Heart left ventricle (tissue), 16 donors: Measurements from ENCODE around the gene CEBPA. TPM values are rescaled to one million over a fixed set of nuclear protein-coding genes. Genes with fewer than 3 reads are reported as not detected.
A peak's percentile ranks its signal among the peaks of the same experiment; 100 is the strongest.

Experiments used
- ATAC-seq, 4 donors: fragments of 200-7000 bp; cut with Tn5 transposase; one replicate each; pipeline ENCODE4 v1.9.1; 2020 to 2022; ENCODE audit warnings: moderate library complexity in 4 of 4, mild to moderate bottlenecking in 3 of 4, moderate number of reproducible peaks in 1 of 4
- DNase-seq, 5 donors: peaks; one replicate each; pipeline ENCODE4 v3.0.0-alpha.2; 2020
- H3K27ac ChIP-seq, 12 donors: fragments of 200-600 bp; sonication (generic) in 4 of 12; one replicate each; pipeline versions ENCODE4 v1.5.0 to v1.8.0; 2016 to 2022; ENCODE audit warnings: mild to moderate bottlenecking in 2 of 12
- H3K27me3 ChIP-seq, 9 donors: fragments of 200-600 bp; sonication (generic) in 2 of 9; one replicate each; pipeline versions ENCODE4 v1.5.1 to v1.8.0; 2016 to 2022; ENCODE audit warnings: mild to moderate bottlenecking in 3 of 9
- H3K36me3 ChIP-seq, 9 donors: fragments of 200-600 bp; sonication (generic) in 2 of 9; one replicate each; pipeline versions ENCODE4 v1.5.0 to v1.8.0; 2018 to 2022; ENCODE audit warnings: mild to moderate bottlenecking in 2 of 9
- H3K4me1 ChIP-seq, 12 donors: fragments of 200-600 bp; sonication (generic) in 4 of 12; one replicate each; pipeline versions ENCODE4 v1.5.0 to v1.8.0; 2016 to 2022; ENCODE audit warnings: mild to moderate bottlenecking in 3 of 12
- H3K4me3 ChIP-seq, 12 donors: fragments of 200-600 bp; sonication (generic) in 4 of 12; one replicate each; pipeline versions ENCODE4 v1.5.0 to v1.8.0; 2017 to 2022; ENCODE audit warnings: mild to moderate bottlenecking in 9 of 12, moderate library complexity in 4 of 12
- H3K9me3 ChIP-seq, 12 donors: fragments of 200-600 bp; sonication (generic) in 4 of 12; one replicate each; pipeline versions ENCODE4 v1.5.0 to v1.8.0; 2016 to 2022; ENCODE audit warnings: mild to moderate bottlenecking in 1 of 12
- POLR2A ChIP-seq, 2 donors: fragments of 450-650 bp; IDR thresholded peaks; one replicate each; pipeline ENCODE4 v1.6.1; 2017; ENCODE audit warnings: antibody characterized with exemption in 2 of 2, mild to moderate bottlenecking in 2 of 2, moderate library complexity in 2 of 2
- WGBS, 4 donors: extraction: QIAGEN DNeasy Blood & Tissue Kit in 2 of 4; methylation state at CpG; one replicate each; pipeline versions ENCODE4 v1.1.5 to v1.1.7; 2013 to 2018; 5-methylcytosine and 5-hydroxymethylcytosine counted together
- intact Hi-C, 10 donors: fragments of 100-400 bp; cut with DNase I; formaldehyde crosslinking; loops; one replicate each; pipeline versions ENCODE4 v1.11.1 to v1.14.2; 2022
- polyA plus RNA-seq, 2 donors: library from polyadenylated mRNA; stranded (reverse); fragments of 200-250 nt; gene quantifications; one replicate each; pipeline ENCODE4 v1.2.3, GENCODE V29; 2013
- total RNA-seq, 9 donors: library from RNA; depleted of rRNA in 2 of 9; stranded (reverse); fragments of >200 nt in 2 of 9; fragmentation: NEBNext Ultra II Directional in 3 of 9; extraction: Animal tissue kit (Norgen Biotek cat#: 25700) in 3 of 9; gene quantifications; one replicate each; pipeline versions ENCODE4 v1.1.0 to v1.2.4, GENCODE V29; 2016 to 2023
- TF ChIP-seq, protein P1 (sequence below), 12 donors: fragments of 200-600 bp; sonication (generic) in 4 of 12; IDR thresholded peaks; one replicate each; pipeline versions ENCODE4 v1.5.0 to v1.8.0; 2018 to 2022; ENCODE audit warnings: antibody characterized with exemption in 12 of 12, mild to moderate bottlenecking in 5 of 12
- donor health status: ischemic (EF 13 %, LVEDD 7.1; RV severe dilation, severe dysfunction).
- donor health status: healthy with polysubstance abuse.
- donor health status: DM: no; HTN: yes; CAD: no.
- donor health status: DM: no; HTN: no; CAD: no.
- donor health status: ischemic (EF 25% LVEDD 6.9; RV normal size, moderate dysfunction).
- donor health status: ischemic (EF 25% LVEDD 5.7; RV mildly dilated, moderate dysfunction).
- donor health status: healthy.
- donor health status: DM: yes; HTN: yes; CAD: no.
- donor health status: ischemic (EF 35%, LVEDD 5.7; RV mildly dilated, moderate dysfunction).
- donor health status: nonischemic (EF 11% LVEDD 7.7; RV severe dilation, severe dysfunction).
- donor health status: DM: yes; HTN: yes; CAD: no.
- donor health status: PGD.
- donor health status: ischemic (EF 29% LVEDD 5.4; RV normal size, mild dysfunction).
- donor health status: nonischemic (EF 23%, LVEDD 6.1; RV moderate dilation, normal function).

Gene CEBPA
- total and polyA plus RNA-seq, 11 donors = 0.69 to 40.1 (median 2.5) TPM

DNA sequence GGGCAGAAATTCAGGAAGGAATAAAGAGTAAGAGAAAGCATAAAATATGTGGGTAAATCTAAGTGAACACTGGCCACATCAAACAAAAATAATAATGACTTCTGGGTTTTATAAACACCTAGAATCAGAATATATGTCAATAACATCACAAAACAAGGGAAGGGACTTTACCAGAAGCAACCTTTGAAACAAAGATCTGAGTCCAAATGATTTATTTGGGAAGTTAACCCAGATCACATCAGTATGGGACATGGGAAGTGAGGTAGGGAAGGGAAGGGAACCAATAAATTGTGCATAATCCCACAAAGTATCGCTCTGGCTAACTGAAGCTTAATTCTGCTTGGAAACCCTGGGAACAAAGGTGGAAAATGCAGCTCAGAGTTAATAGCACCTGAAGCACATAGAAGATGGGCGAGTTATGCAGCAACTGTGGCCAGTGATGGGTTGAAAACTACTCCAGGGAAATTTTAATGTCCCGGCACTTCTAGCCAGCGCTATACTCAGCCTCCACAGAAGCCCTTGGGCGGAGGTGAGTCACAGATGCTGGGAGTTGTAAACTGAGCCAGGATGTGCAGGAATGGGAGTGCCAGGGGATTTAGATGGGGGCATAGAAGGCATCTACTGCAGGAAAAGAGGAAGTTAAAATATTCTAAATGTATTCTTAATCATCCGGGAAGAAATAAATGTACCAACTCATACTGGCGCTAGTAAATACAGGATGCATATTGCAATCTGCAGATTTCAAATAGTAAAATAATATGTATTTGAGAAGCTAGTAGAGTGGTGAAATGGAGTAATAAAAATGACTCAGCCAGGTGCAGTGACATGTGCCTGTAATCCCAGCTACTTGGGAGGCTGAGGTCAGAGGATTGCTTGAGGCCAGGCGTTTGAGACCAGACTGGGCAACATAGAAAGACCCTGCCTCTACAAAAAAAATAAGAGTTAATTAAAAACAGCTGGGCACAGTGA is 37.0 kb upstream of the CEBPA start:
- TF ChIP-seq, protein P1, sequence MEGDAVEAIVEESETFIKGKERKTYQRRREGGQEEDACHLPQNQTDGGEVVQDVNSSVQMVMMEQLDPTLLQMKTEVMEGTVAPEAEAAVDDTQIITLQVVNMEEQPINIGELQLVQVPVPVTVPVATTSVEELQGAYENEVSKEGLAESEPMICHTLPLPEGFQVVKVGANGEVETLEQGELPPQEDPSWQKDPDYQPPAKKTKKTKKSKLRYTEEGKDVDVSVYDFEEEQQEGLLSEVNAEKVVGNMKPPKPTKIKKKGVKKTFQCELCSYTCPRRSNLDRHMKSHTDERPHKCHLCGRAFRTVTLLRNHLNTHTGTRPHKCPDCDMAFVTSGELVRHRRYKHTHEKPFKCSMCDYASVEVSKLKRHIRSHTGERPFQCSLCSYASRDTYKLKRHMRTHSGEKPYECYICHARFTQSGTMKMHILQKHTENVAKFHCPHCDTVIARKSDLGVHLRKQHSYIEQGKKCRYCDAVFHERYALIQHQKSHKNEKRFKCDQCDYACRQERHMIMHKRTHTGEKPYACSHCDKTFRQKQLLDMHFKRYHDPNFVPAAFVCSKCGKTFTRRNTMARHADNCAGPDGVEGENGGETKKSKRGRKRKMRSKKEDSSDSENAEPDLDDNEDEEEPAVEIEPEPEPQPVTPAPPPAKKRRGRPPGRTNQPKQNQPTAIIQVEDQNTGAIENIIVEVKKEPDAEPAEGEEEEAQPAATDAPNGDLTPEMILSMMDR (IDR thresholded peaks at IDR 0.05) = no peak
- no peak for TF ChIP-seq POLR2A (IDR thresholded peaks at IDR 0.05)
- Histone ChIP-seq H3K9me3 (no peaks in the 10 kb centered on the region), H3K27ac (no peak overlapping the region), H3K4me3 (no peak overlapping the region), H3K27me3 (peaks cover 0 to 19% (median 0%) of the 10 kb centered on the region in 9 donors), H3K4me1 (peaks cover 0 to 10% (median 0%) of the 10 kb centered on the region in 12 donors), H3K36me3 (no peaks in the 10 kb centered on the region)
- DNase-seq (no peak), ATAC-seq (no peak)
- WGBS, 4 donors = 79 to 85% (median 79%) methylated on average over 8 of the region's 8 CpGs
- intact Hi-C loops = no loop called here

DNA sequence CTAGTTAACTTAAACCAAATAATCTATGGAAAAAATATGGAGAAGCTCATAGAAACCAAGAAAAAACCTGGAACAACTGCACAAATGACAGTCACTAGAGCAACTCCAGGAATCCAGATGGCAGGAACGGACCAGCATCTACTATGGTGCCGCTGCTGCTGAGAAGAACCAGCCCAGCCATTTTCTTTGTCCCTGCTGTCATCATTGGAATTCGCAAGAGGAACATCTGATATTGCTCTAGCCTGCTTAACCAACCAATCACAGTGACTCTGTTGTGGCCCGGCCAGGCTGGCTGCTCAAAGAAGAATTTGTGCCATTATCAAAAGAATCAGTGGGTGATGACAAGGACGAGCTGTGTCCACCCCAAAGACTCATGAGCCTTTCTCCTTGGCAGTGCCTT is 33.1 kb upstream of the CEBPA start:
- Histone ChIP-seq H3K27ac (no peak overlapping the region), H3K27me3 (peaks cover 0 to 4% (median 0%) of the 10 kb centered on the region in 9 donors), H3K36me3 (no peaks in the 10 kb centered on the region), H3K9me3 (no peaks in the 10 kb centered on the region), H3K4me1 (peaks cover 0 to 24% (median 0%) of the 10 kb centered on the region in 12 donors), H3K4me3 (no peak overlapping the region)
- ATAC-seq (no peak), DNase-seq (no peak)
- 44 to 58% (median 52%) methylated on average over 5 of the region's 5 CpGs for WGBS, 4 donors
- intact Hi-C loops = no loop called here
- no peak for TF ChIP-seq POLR2A (IDR thresholded peaks at IDR 0.05)
- TF ChIP-seq, protein P1 (IDR thresholded peaks at IDR 0.05) = no peak

DNA sequence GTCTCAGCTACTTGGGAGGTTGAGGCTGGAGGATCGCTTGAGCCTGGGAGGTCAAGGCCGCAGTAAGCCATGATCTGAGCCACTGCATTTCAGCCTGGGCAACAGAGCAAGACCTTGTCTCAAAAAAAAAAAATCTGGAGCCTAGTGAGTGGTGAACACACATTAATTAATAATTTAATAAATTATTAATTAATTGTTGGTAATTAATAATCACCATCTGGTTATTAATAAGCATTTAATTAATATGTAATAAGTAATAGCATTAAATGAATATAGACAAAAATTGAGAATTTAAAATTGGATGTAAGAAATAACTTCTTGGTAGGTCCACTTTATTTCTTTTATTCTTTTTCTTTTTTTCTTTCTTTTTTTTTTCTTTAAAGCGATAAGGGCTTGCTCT is 31.9 kb upstream of the CEBPA start:
- Histone ChIP-seq H3K4me1 (peaks cover 0 to 35% (median 0%) of the 10 kb centered on the region in 12 donors), H3K36me3 (no peaks in the 10 kb centered on the region), H3K9me3 (no peaks in the 10 kb centered on the region), H3K27me3 (peaks cover 0 to 6% (median 0%) of the 10 kb centered on the region in 9 donors), H3K27ac (no peak overlapping the region), H3K4me3 (no peak overlapping the region)
- WGBS, 4 donors = 89 to 98% (median 94%) methylated on average over 3 of the region's 3 CpGs
- ATAC-seq (no peak), DNase-seq (no peak)
- TF ChIP-seq, protein P1 (IDR thresholded peaks at IDR 0.05) = no peak
- TF ChIP-seq POLR2A (IDR thresholded peaks at IDR 0.05) = no peak
- intact Hi-C loops = no loop called here

DNA sequence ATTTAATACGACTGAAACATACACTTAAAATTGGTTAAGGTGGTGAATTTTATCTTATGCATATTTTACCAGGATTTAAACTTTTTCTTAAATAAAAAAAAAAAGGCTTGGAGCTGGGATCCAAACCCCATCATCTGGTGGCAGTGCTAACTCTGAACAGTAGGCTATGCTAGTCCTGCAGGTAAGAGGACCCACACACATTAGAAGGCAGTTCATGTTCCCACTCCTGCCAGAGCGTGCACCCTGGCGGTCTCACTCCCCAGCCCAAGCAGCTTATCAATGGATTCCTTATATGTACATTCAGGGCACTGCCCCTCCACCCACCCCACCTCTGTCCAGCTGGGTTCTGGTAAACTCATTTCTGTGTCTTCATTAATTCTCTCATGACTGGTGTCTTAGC is 31.3 kb upstream of the CEBPA start:
- ATAC-seq (no peak), DNase-seq (no peak)
- Histone ChIP-seq H3K4me1 (peaks cover 0 to 40% (median 0%) of the 10 kb centered on the region in 12 donors), H3K27me3 (peaks cover 0 to 12% (median 0%) of the 10 kb centered on the region in 9 donors), H3K36me3 (no peaks in the 10 kb centered on the region), H3K27ac (no peak overlapping the region), H3K9me3 (no peaks in the 10 kb centered on the region), H3K4me3 (no peak overlapping the region)
- 72 to 76% (median 75%) methylated on average over 3 of the region's 3 CpGs for WGBS, 4 donors
- TF ChIP-seq, protein P1 (IDR thresholded peaks at IDR 0.05) = peak in 1 of 12 donors; percentile 5
- no peak for TF ChIP-seq POLR2A (IDR thresholded peaks at IDR 0.05)
- intact Hi-C loops = loop anchor here in 1 of 10 donors (2.0 kb wide), 1 partner anchor 73 kb away; no protein-coding TSS in a partner anchor
